Sigmoid colon (tissue), 4 donors: ENCODE measurements around the gene CALML6.

Experiments
- POLR2AphosphoS5 ChIP-seq, 4 donors: sonication (generic); formaldehyde crosslinking; IDR thresholded peaks; one replicate each; pipeline ENCODE4 v1.6.1; 2017; ENCODE audit warnings: antibody characterized with exemption in 4 of 4
- TF ChIP-seq, protein P1 (sequence below), 4 experiments: fragments of 450-650 bp in 3 of 4; fragments of 200-600 bp in 1 of 4; IDR thresholded peaks; one replicate each; pipeline ENCODE4 v1.5.1; 2016 to 2019; ENCODE audit warnings: antibody characterized with exemption in 4 of 4, mild to moderate bottlenecking in 3 of 4, moderate library complexity in 2 of 4

DNA sequence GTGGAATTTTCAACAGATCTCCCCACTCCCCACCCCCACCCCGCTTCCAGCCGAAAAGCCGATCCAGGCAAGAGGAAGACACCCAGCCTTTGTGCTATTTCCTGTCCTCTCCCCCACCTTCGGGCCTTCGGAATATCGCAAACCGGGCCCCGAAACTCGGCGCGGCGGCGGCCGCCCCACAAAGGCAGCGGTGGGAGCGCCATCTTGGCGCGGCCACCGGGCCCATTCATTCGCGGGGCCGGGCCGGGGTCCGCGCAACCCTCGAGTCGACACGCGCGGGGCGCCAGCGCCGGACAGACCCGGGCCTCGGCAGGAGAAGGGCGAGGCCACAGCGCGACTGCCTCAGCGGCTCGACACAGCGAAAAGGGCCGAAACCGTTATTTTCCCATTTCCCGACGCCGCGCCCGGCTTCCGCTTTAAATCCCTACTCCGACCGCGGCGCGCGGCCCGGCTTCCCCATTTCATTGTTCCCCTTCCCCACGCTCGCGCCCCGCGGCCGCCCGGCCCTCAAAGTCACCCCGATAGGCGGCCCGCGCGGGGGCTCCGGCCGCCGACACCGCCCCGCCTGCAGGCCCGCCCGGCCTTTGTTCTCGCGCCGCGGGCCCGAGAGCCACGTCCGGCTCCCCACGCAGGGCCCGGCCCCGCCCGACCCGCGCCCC, 25.1 kb upstream of the CALML6 start:
- no peak for TF ChIP-seq POLR2AphosphoS5 (IDR thresholded peaks at IDR 0.05)
- TF ChIP-seq, protein P1, sequence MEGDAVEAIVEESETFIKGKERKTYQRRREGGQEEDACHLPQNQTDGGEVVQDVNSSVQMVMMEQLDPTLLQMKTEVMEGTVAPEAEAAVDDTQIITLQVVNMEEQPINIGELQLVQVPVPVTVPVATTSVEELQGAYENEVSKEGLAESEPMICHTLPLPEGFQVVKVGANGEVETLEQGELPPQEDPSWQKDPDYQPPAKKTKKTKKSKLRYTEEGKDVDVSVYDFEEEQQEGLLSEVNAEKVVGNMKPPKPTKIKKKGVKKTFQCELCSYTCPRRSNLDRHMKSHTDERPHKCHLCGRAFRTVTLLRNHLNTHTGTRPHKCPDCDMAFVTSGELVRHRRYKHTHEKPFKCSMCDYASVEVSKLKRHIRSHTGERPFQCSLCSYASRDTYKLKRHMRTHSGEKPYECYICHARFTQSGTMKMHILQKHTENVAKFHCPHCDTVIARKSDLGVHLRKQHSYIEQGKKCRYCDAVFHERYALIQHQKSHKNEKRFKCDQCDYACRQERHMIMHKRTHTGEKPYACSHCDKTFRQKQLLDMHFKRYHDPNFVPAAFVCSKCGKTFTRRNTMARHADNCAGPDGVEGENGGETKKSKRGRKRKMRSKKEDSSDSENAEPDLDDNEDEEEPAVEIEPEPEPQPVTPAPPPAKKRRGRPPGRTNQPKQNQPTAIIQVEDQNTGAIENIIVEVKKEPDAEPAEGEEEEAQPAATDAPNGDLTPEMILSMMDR (IDR thresholded peaks at IDR 0.05) = no peak
